PC-9 (cell line): ENCODE results near the gene ARHGAP22. TPM values are rescaled to one million over a fixed set of nuclear protein-coding genes. Genes with fewer than 3 reads are reported as not detected.

Source experiments
- BruUV-seq: library from RNA; stranded (reverse); fragments of 400-500 nt; replicated peaks from 2 replicates; lab custom pipeline; 2021; lab: Mats Ljungman, UMichigan
- CTCF ChIA-PET: fragments of 300-600 bp; sonication (Branson Sonifier 250); formaldehyde crosslinking; loops from one replicate; lab custom pipeline; 2022; ENCODE audit warnings: antibody characterized with exemption; lab: Charles Lee
- POLR2A ChIA-PET: fragments of 300-600 bp; sonication (Branson Sonifier 250); formaldehyde crosslinking; loops from one replicate; lab custom pipeline; 2022; ENCODE audit warnings: antibody characterized with exemption; ENCODE audit not compliant: unreplicated experiment; lab: Charles Lee
- DNase-seq, 2 experiments: peaks; one replicate each; pipeline versions ENCODE4 v3.0.0 to v3.0.0-alpha.2; 2015 to 2022; ENCODE audit warnings: mixed read lengths in 1 of 2
- H2AFZ ChIP-seq: fragments of 200-600 bp; sonication (generic); 2 replicates; pipeline ENCODE4 v1.8.1; 2017; ENCODE audit warnings: antibody characterized with exemption
- H3F3A ChIP-seq: fragments of 200-600 bp; sonication (generic); 2 replicates; pipeline ENCODE4 v1.8.1; 2017; ENCODE audit warnings: antibody characterized with exemption, mild to moderate bottlenecking, low read depth; ENCODE audit not compliant: insufficient read depth
- H3K27ac ChIP-seq: fragments of 200-600 bp; sonication (generic); 2 replicates; pipeline ENCODE4 v1.6.1; 2016; ENCODE audit warnings: mixed run types
- H3K27me3 ChIP-seq: fragments of 200-600 bp; sonication (generic); 2 replicates; pipeline ENCODE4 v1.6.1; 2016; ENCODE audit warnings: low read depth, mixed run types; ENCODE audit not compliant: insufficient read depth
- H3K36me3 ChIP-seq: fragments of 200-600 bp; sonication (generic); 2 replicates; pipeline ENCODE4 v1.6.1; 2016; ENCODE audit warnings: low read depth, mixed run types
- H3K4me1 ChIP-seq: fragments of 200-600 bp; sonication (generic); replicated peaks from 2 replicates; pipeline ENCODE4 v1.6.1; 2016; ENCODE audit warnings: mixed run types; ENCODE audit not compliant: insufficient read depth
- H3K4me2 ChIP-seq: fragments of 200-600 bp; sonication (generic); 2 replicates; pipeline ENCODE4 v1.6.1; 2017; ENCODE audit warnings: mixed run types
- H3K4me3 ChIP-seq: fragments of 200-600 bp; sonication (generic); 2 replicates; pipeline ENCODE4 v1.6.1; 2016; ENCODE audit warnings: mixed run types
- H3K79me2 ChIP-seq: fragments of 200-600 bp; sonication (generic); 2 replicates; pipeline ENCODE4 v1.6.1; 2017; ENCODE audit warnings: low read depth, mixed run types
- H3K9me2 ChIP-seq: fragments of 200-600 bp; sonication (generic); 2 replicates; pipeline ENCODE4 v1.8.1; 2017; ENCODE audit warnings: mild to moderate bottlenecking; ENCODE audit not compliant: insufficient read depth
- H3K9me3 ChIP-seq: fragments of 200-600 bp; sonication (generic); 2 replicates; pipeline ENCODE4 v1.8.1; 2016; ENCODE audit warnings: low read depth; ENCODE audit not compliant: insufficient read depth
- H4K20me1 ChIP-seq: fragments of 200-600 bp; sonication (generic); 2 replicates; pipeline ENCODE4 v1.8.1; 2017; ENCODE audit not compliant: insufficient read depth
- EZH2 ChIP-seq: fragments of 200-600 bp; sonication (generic); IDR thresholded peaks from 2 replicates; pipeline ENCODE4 v1.8.0; 2017; ENCODE audit warnings: antibody characterized with exemption, low read depth
- intact Hi-C: fragments of 100-400 bp; cut with micrococcal nuclease; formaldehyde crosslinking; loops from one replicate; pipeline ENCODE4 v1.10.0; 2022; ENCODE audit not compliant: unreplicated experiment
- total RNA-seq: library from RNA; stranded (reverse); gene quantifications from 2 replicates; pipeline ENCODE4 v1.2.3, GENCODE V29; 2021
- TF ChIP-seq, protein P1 (sequence below): fragments of 200-600 bp; sonication (generic); conservative IDR thresholded peaks from 2 replicates; pipeline ENCODE4 v1.6.1; 2017; ENCODE audit warnings: mixed run types, antibody characterized with exemption, mild to moderate bottlenecking, moderate library complexity

ARHGAP22 gene
- total RNA-seq, 1 experiment from 2014 or later, result 4.0 TPM

DNA sequence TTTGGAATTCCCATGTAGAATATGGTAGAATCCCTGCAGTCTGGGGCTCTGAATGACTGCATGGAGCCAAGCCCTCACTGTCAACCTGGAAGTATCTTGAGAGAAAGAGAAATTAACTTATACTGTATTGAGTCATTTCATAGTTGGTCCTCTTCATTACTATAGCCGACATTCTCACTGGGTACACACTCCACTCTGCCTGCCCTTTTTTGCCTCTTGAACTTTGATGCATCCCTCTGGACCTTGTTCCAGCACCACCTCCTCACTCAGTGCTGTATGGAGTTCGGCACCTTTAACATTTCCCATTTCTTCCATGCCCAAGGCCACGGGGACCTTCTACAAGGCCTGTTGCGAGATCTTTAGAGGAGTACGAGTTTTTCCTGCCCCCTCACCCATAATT lies 4.6 kb upstream of the ARHGAP22 start:
- intact Hi-C loops, result no loop called here
- Histone ChIP-seq H3K27ac (no peak overlapping the region), H2AFZ (no peak overlapping the region), H3K9me3 (no peaks in the 10 kb centered on the region), H3K9me2 (no peaks in the 10 kb centered on the region), H4K20me1 (no peaks in the 10 kb centered on the region), H3K4me2 (no peak overlapping the region), H3K79me2 (no peaks in the 10 kb centered on the region), H3K4me3 (no peak overlapping the region), H3K27me3 (no peaks in the 10 kb centered on the region), H3F3A (peaks cover 29% of the 10 kb centered on the region), H3K4me1 (peaks cover 41% of the 10 kb centered on the region), H3K36me3 (no peaks in the 10 kb centered on the region)
- no peak for DNase-seq
- CTCF ChIA-PET, result interaction anchor here (0.6 to 1.6 kb wide), 2 partner anchors 46 to 236 kb away, joined by 3 to 14 read pairs; no protein-coding TSS in a partner anchor
- BruUV-seq, result no TSS peak
- POLR2A ChIA-PET, result no interaction called here
- TF ChIP-seq EZH2, result no peak
- TF ChIP-seq, protein P1, sequence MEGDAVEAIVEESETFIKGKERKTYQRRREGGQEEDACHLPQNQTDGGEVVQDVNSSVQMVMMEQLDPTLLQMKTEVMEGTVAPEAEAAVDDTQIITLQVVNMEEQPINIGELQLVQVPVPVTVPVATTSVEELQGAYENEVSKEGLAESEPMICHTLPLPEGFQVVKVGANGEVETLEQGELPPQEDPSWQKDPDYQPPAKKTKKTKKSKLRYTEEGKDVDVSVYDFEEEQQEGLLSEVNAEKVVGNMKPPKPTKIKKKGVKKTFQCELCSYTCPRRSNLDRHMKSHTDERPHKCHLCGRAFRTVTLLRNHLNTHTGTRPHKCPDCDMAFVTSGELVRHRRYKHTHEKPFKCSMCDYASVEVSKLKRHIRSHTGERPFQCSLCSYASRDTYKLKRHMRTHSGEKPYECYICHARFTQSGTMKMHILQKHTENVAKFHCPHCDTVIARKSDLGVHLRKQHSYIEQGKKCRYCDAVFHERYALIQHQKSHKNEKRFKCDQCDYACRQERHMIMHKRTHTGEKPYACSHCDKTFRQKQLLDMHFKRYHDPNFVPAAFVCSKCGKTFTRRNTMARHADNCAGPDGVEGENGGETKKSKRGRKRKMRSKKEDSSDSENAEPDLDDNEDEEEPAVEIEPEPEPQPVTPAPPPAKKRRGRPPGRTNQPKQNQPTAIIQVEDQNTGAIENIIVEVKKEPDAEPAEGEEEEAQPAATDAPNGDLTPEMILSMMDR, result no peak

DNA sequence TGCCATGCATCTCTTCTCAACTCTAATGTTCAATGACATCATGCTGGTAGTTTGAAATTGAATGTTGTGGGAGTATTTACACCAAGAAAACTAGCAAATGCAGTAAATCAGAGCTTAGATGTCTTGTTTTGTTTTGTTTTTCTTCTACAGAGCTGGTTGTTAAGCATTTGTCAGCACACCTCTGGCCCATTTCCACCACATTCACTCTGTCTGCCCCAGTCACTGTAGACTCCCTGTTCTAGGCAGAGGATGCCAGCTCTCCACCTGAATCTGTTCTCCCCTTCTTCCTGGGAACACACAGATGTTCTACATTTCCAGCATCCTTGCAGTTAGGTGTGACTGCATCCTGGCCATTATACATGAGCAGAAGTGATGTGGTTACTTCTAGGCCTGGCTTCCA lies 4.1 kb upstream of the ARHGAP22 start:
- TF ChIP-seq EZH2, result no peak
- TF ChIP-seq, protein P1, result no peak
- Histone ChIP-seq H3K36me3 (no peaks in the 10 kb centered on the region), H3K4me1 (peaks cover 45% of the 10 kb centered on the region), H4K20me1 (no peaks in the 10 kb centered on the region), H3K27me3 (no peaks in the 10 kb centered on the region), H3K4me2 (no peak overlapping the region), H3K79me2 (no peaks in the 10 kb centered on the region), H3K9me2 (no peaks in the 10 kb centered on the region), H3F3A (peaks cover 29% of the 10 kb centered on the region), H3K27ac (no peak overlapping the region), H3K9me3 (no peaks in the 10 kb centered on the region), H3K4me3 (no peak overlapping the region), H2AFZ (no peak overlapping the region)
- POLR2A ChIA-PET, result no interaction called here
- intact Hi-C loops, result loop anchor here (1.0 kb wide), 1 partner anchor 46 kb away; no protein-coding TSS in a partner anchor
- CTCF ChIA-PET, result interaction anchor here (0.6 to 1.6 kb wide), 2 partner anchors 47 to 236 kb away, joined by 3 to 14 read pairs; no protein-coding TSS in a partner anchor
- BruUV-seq, result no TSS peak
- no peak for DNase-seq

DNA sequence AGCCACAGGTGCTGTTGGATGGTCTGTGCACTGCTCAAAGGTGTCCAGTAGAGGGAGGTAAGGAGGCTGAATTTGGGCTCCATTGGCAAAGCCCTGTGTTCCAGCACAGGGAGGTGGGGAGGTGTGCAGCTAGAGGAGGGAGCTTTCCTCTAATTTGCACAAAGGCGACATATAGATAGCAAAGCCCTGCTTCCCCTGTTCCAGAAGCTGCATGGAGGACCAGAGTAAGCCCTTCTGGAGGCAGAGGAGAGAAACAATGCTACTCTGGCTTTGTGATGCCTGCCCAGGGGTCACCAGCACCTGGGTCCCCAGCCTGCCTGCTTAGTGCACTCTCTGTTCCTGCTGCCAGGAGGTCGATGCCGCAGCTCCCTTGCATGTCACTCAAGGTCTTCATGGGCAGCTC lies 3.4 kb upstream of the ARHGAP22 start:
- DNase-seq, result peak in 1 of 2 experiments; percentile 44
- Histone ChIP-seq H3K4me2 (no peak overlapping the region), H3K79me2 (no peaks in the 10 kb centered on the region), H4K20me1 (no peaks in the 10 kb centered on the region), H3K36me3 (no peaks in the 10 kb centered on the region), H3K27ac (no peak overlapping the region), H3K27me3 (no peaks in the 10 kb centered on the region), H3K9me2 (no peaks in the 10 kb centered on the region), H3F3A (peaks cover 29% of the 10 kb centered on the region), H3K4me1 (peaks cover 49% of the 10 kb centered on the region), H3K9me3 (no peaks in the 10 kb centered on the region), H2AFZ (no peak overlapping the region), H3K4me3 (no peak overlapping the region)
- intact Hi-C loops, result loop anchor here (1.0 kb wide), 1 partner anchor 47 kb away; no protein-coding TSS in a partner anchor
- CTCF ChIA-PET, result interaction anchor here (1.6 to 1.7 kb wide), 2 partner anchors 48 to 50 kb away, joined by 7 to 14 read pairs; no protein-coding TSS in a partner anchor
- no TSS peak for BruUV-seq
- TF ChIP-seq, protein P1, result peak; percentile 82
- no peak for TF ChIP-seq EZH2
- POLR2A ChIA-PET, result no interaction called here
